ENCODE measurements around the gene SLC13A3.

The SLC13A3 gene

GRCh38 chr20:46520976-46521579 lies 130.2 kb downstream of the SLC13A3 start:
- DNase-seq (ENCODE audit: low spot score): peak; percentile 80

- DNase-seq (ENCODE audit: low spot score): no peak
Observed at GRCh38 chr20:46520540-46520939, 130.7 kb downstream of the SLC13A3 start.

- DNase-seq (ENCODE audit: low spot score): no peak
Observed at GRCh38 chr20:46519471-46520068, 131.7 kb downstream of the SLC13A3 start.

GRCh38 chr20:46512943-46513844 lies 138.1 kb downstream of the SLC13A3 start, which contains the start of gene ZNF334:
ZNF334 (minus strand) TSS chr20:46513559; CDS start chr20:46512102, 1,457 bp downstream.
- peak; percentile 97 for DNase-seq (ENCODE audit: low spot score)

- DNase-seq (ENCODE audit: low spot score): no peak
Observed at GRCh38 chr20:46509523-46509922, 141.7 kb downstream of the SLC13A3 start.

All from iPS-NIHi11 (cell line).